ENCODE measurements around the gene DLGAP3.

GRCh38 chr1:34975338-34975737, 45.9 kb upstream of the DLGAP3 start:
- TF ChIP-seq CTCF (optimal IDR thresholded peaks at IDR 0.05 in 1 of 3, IDR thresholded peaks at IDR 0.05 in 1 of 3, conservative IDR thresholded peaks at IDR 0.05 in 1 of 3; ENCODE audit: extremely low read depth in 1 of 3, insufficient read depth in 2 of 3, low read length in 3 of 3) (no peak), EZH2 (IDR thresholded peaks at IDR 0.05; ENCODE audit: low read length) (no peak)

All from keratinocyte (primary cell).